HEK293T (cell line): ENCODE measurements around the gene SERPINA6.

Experiments used
- ARNT ChIP-seq: fragments of 450-650 bp; IDR thresholded peaks from 2 replicates; pipeline ENCODE4 v1.6.1; 2017; ENCODE audit warnings: mild to moderate bottlenecking
- BHLHE40 ChIP-seq: fragments of 450-650 bp; IDR thresholded peaks from 2 replicates; pipeline ENCODE4 v1.6.1; 2016; ENCODE audit warnings: mild to moderate bottlenecking, moderate library complexity, borderline replicate concordance
- FOXA1 ChIP-seq: fragments of 450-650 bp; IDR thresholded peaks from 2 replicates; pipeline ENCODE4 v1.6.1; 2016; ENCODE audit warnings: mild to moderate bottlenecking
- FOXK2 ChIP-seq: fragments of 450-650 bp; IDR thresholded peaks from 2 replicates; pipeline ENCODE4 v1.6.1; 2016; ENCODE audit warnings: mild to moderate bottlenecking
- FOXM1 ChIP-seq: fragments of 450-650 bp; IDR thresholded peaks from 2 replicates; pipeline ENCODE4 v1.6.1; 2017; ENCODE audit warnings: mild to moderate bottlenecking, borderline replicate concordance
- HDGF ChIP-seq: fragments of 450-650 bp; IDR thresholded peaks from 2 replicates; pipeline ENCODE4 v1.6.1; 2017; ENCODE audit warnings: antibody characterized with exemption, borderline replicate concordance
- L3MBTL2 ChIP-seq: fragments of 450-650 bp; conservative IDR thresholded peaks from 2 replicates; pipeline ENCODE4 v1.6.1; 2016; ENCODE audit warnings: mild to moderate bottlenecking
- LEF1 ChIP-seq: fragments of 450-650 bp; IDR thresholded peaks from 2 replicates; pipeline ENCODE4 v1.6.1; 2017; ENCODE audit warnings: mild to moderate bottlenecking, borderline replicate concordance
- NFRKB ChIP-seq: fragments of 450-650 bp; IDR thresholded peaks from 2 replicates; pipeline ENCODE4 v1.6.1; 2016; ENCODE audit warnings: mild to moderate bottlenecking, moderate library complexity
- PKNOX1 ChIP-seq: fragments of 450-650 bp; IDR thresholded peaks from 2 replicates; pipeline ENCODE4 v1.6.1; 2016
- SP1 ChIP-seq: fragments of 450-650 bp; IDR thresholded peaks from 2 replicates; pipeline ENCODE4 v1.6.1; 2017
- SUZ12 ChIP-seq: fragments of 450-650 bp; IDR thresholded peaks from 2 replicates; pipeline ENCODE4 v1.6.1; 2016; ENCODE audit warnings: mild to moderate bottlenecking
- TARDBP ChIP-seq: fragments of 450-650 bp; IDR thresholded peaks from 2 replicates; pipeline ENCODE4 v1.6.1; 2016

- TF ChIP-seq TARDBP (no peak), SP1 (no peak), HDGF (no peak), ARNT (no peak), FOXA1 (no peak), FOXM1 (no peak), PKNOX1 (no peak), BHLHE40 (no peak), L3MBTL2 (no peak), NFRKB (no peak), LEF1 (no peak), SUZ12 (no peak), FOXK2 (no peak)
Measured at GRCh38 chr14:94364037-94364436, 40.9 kb upstream of the SERPINA6 start.
